ENCODE measurements around the gene RGL2. TPM values are rescaled to one million over a fixed set of nuclear protein-coding genes. Genes with fewer than 3 reads are reported as not detected.

The RGL2 gene
- total and polyA plus RNA-seq, 2 donors (not counting 3 experiments of a cell fraction or from before 2014, with no cell fraction given) = 87.7 to 90.3 TPM

GRCh38 chr6:33279971-33280511 is 18.7 kb downstream of the RGL2 start:
- peaks cover 0 to 33% of the 10 kb centered on the region in 2 experiments for H3K36me3 ChIP-seq (ENCODE audit: control insufficient read depth in 2 of 2, extremely low read depth in 1 of 2, insufficient read depth in 2 of 2, low read length in 2 of 2)
- H3K27me3 ChIP-seq (ENCODE audit: control insufficient read depth in 2 of 2, insufficient read depth in 2 of 2, low read length in 2 of 2) = no peaks in the 10 kb centered on the region
- intact Hi-C loops (cut with micrococcal nuclease) = loop anchor here (1.0 kb wide), 3 partner anchors 19 to 127 kb away; no protein-coding TSS in a partner anchor
- H3K9ac ChIP-seq (replicated peaks; ENCODE audit: extremely low read depth, insufficient read depth, low read length) = no peak overlapping the region
- H3K79me2 ChIP-seq (ENCODE audit: control insufficient read depth, insufficient read depth, low read length) = peaks cover 8% of the 10 kb centered on the region
- BruUV-seq (replicated peaks) = no TSS peak
- no peak overlapping the region for H3K27ac ChIP-seq (ENCODE audit: insufficient read depth, low read depth, low read length)
- no peak overlapping the region for H3K4me2 ChIP-seq (ENCODE audit: insufficient read depth, low read length)
- H2AFZ ChIP-seq (ENCODE audit: low read depth, low read length) = no peak overlapping the region
- H3K9me3 ChIP-seq (replicated peaks; ENCODE audit: control insufficient read depth, insufficient read depth, low read length) = no peaks in the 10 kb centered on the region
- DNase-seq (ENCODE audit: low read depth, low spot score) (peak; percentile 64), FAIRE-seq (peak; percentile 24)
- CTCF ChIA-PET = interaction anchor here (1.0 to 4.0 kb wide), 3 partner anchors 9 to 19 kb away, joined by 4 to 39 read pairs (median 7); partner anchors contain the start of genes PFDN6, RGL2 and WDR46
- no peak overlapping the region for H3K4me3 ChIP-seq (replicated peaks in 1 of 3; ENCODE audit: insufficient read depth in 1 of 3, low read depth in 1 of 3, low read length in 3 of 3)
- no peaks in the 10 kb centered on the region for H3K9me1 ChIP-seq (replicated peaks; ENCODE audit: control insufficient read depth, extremely low read depth, insufficient read depth, low read length)
- peaks cover 17% of the 10 kb centered on the region for H3K4me1 ChIP-seq (ENCODE audit: control insufficient read depth, extremely low read depth, insufficient read depth, low read length)
- no peaks in the 10 kb centered on the region for H4K20me1 ChIP-seq (replicated peaks; ENCODE audit: control insufficient read depth, extremely low read depth, insufficient read depth, low read length)
- dilution Hi-C loops (cut with MboI; ENCODE audit: extremely low pct_ligation_motif_present, low sequenced_read_pairs) = no loop called here
- POLR2A ChIA-PET = no interaction called here
- TF ChIP-seq MAX (IDR thresholded peaks at IDR 0.05; ENCODE audit: insufficient read depth, insufficient read length) (no peak), POLR2AphosphoS5 (IDR thresholded peaks at IDR 0.05; ENCODE audit: insufficient read depth, low read depth, low read length) (peak; percentile 12), CTCF (IDR thresholded peaks at IDR 0.05; ENCODE audit: extremely low read depth in 1 of 2, insufficient read depth in 1 of 2, low read depth in 1 of 2, low read length in 2 of 2) (peak; percentile 79 to 90), MYC (IDR thresholded peaks at IDR 0.05; ENCODE audit: low read depth, low read length) (no peak), JUN (IDR thresholded peaks at IDR 0.05; ENCODE audit: borderline replicate concordance, insufficient read depth, insufficient read length, low read depth) (no peak), POLR2A (IDR thresholded peaks at IDR 0.05; ENCODE audit: low read depth, low read length) (no peak), GATA2 (IDR thresholded peaks at IDR 0.05; ENCODE audit: insufficient read depth, insufficient read length, low read depth, low read length) (no peak), EZH2 (IDR thresholded peaks at IDR 0.05; ENCODE audit: borderline replicate concordance, low read depth, low read length, severe bottlenecking) (no peak), FOS (IDR thresholded peaks at IDR 0.05; ENCODE audit: borderline replicate concordance, insufficient read depth, low read length) (no peak)

Data from endothelial cell of umbilical vein (primary cell).